ENCODE measurements around the gene PODXL2. TPM values are rescaled to one million over a fixed set of nuclear protein-coding genes. Genes with fewer than 3 reads are reported as not detected.
A peak's percentile ranks its signal among the peaks of the same experiment; 100 is the strongest.
"Not testable (repeated sequence)": the region's sequence is repeated elsewhere in the genome, so short reads cannot be mapped to it uniquely, and the experiment has no call there.

Gene PODXL2
- total RNA-seq, 2 donors from 2014 or later, result 0.69 to 1.4 TPM

GRCh38 chr3:127677541-127678314, 48.7 kb downstream of the PODXL2 start:
- no peak overlapping the region for H3K27ac Mint-ChIP-seq
- H3K9me3 Mint-ChIP-seq, result no peaks in the 10 kb centered on the region
- no peak for ATAC-seq (replicated peaks)

GRCh38 chr3:127678315-127678599, 49.3 kb downstream of the PODXL2 start:
- no peak for ATAC-seq (replicated peaks)
- peaks cover 7% of the 10 kb centered on the region for H3K36me3 Mint-ChIP-seq (ENCODE audit: low read depth)
- no peak overlapping the region for H3K4me3 Mint-ChIP-seq
- H3K4me1 Mint-ChIP-seq, result peaks cover 23% of the 10 kb centered on the region
- H3K27ac Mint-ChIP-seq, result no peak overlapping the region
- no peaks in the 10 kb centered on the region for H3K9me3 Mint-ChIP-seq
- H3K27me3 Mint-ChIP-seq, result no peaks in the 10 kb centered on the region

More at GRCh38 chr3:127677541-127678314, 48.7 kb downstream of the PODXL2 start:
- Mint-ChIP-seq H3K4me3 (no peak overlapping the region), H3K36me3 (ENCODE audit: low read depth) (peaks cover 7% of the 10 kb centered on the region), H3K27me3 (no peaks in the 10 kb centered on the region), H3K4me1 (peaks cover 23% of the 10 kb centered on the region)

GRCh38 chr3:127678611-127679533, 49.9 kb downstream of the PODXL2 start:
- H3K9me3 Mint-ChIP-seq, result no peaks in the 10 kb centered on the region
- H3K36me3 Mint-ChIP-seq (ENCODE audit: low read depth), result peaks cover 7% of the 10 kb centered on the region
- ATAC-seq (replicated peaks), result no peak
- H3K27me3 Mint-ChIP-seq, result no peaks in the 10 kb centered on the region
- H3K4me1 Mint-ChIP-seq, result peaks cover 20% of the 10 kb centered on the region
- H3K4me3 Mint-ChIP-seq, result no peak overlapping the region
- H3K27ac Mint-ChIP-seq, result no peak overlapping the region

GRCh38 chr3:127679534-127680145, 50.7 kb downstream of the PODXL2 start:
- ATAC-seq (replicated peaks), result no peak
- Mint-ChIP-seq H3K27me3 (no peaks in the 10 kb centered on the region), H3K4me1 (peaks cover 12% of the 10 kb centered on the region), H3K9me3 (no peaks in the 10 kb centered on the region), H3K4me3 (no peak overlapping the region), H3K27ac (no peak overlapping the region), H3K36me3 (ENCODE audit: low read depth) (peaks cover 7% of the 10 kb centered on the region)

- Mint-ChIP-seq H3K9me3 (no peaks in the 10 kb centered on the region), H3K4me1 (peaks cover 8% of the 10 kb centered on the region), H3K4me3 (no peak overlapping the region), H3K27me3 (no peaks in the 10 kb centered on the region), H3K36me3 (ENCODE audit: low read depth) (peaks cover 7% of the 10 kb centered on the region), H3K27ac (no peak overlapping the region)
- no peak for ATAC-seq (replicated peaks)
Observed at GRCh38 chr3:127680146-127680661, 51.2 kb downstream of the PODXL2 start.

- Mint-ChIP-seq H3K9me3 (no peaks in the 10 kb centered on the region), H3K4me1 (peaks cover 6% of the 10 kb centered on the region), H3K27ac (peak overlapping the region; percentile 22), H3K36me3 (ENCODE audit: low read depth) (peaks cover 7% of the 10 kb centered on the region), H3K27me3 (no peaks in the 10 kb centered on the region), H3K4me3 (no peak overlapping the region)
- no peak for ATAC-seq (replicated peaks)
Observed at GRCh38 chr3:127680798-127681221, 51.8 kb downstream of the PODXL2 start.

GRCh38 chr3:127682175-127682554, 53.2 kb downstream of the PODXL2 start:
- H3K4me1 Mint-ChIP-seq; H3K9me3 Mint-ChIP-seq; H3K36me3 Mint-ChIP-seq (ENCODE audit: low read depth); H3K27ac Mint-ChIP-seq; H3K4me3 Mint-ChIP-seq; ATAC-seq (replicated peaks); H3K27me3 Mint-ChIP-seq: not testable (repeated sequence)

- Mint-ChIP-seq H3K27ac (no peak overlapping the region), H3K27me3 (no peaks in the 10 kb centered on the region), H3K4me1 (no peaks in the 10 kb centered on the region), H3K4me3 (no peak overlapping the region), H3K9me3 (no peaks in the 10 kb centered on the region), H3K36me3 (ENCODE audit: low read depth) (peaks cover 4% of the 10 kb centered on the region)
- no peak for ATAC-seq (replicated peaks)
Observed at GRCh38 chr3:127682561-127682960, 53.6 kb downstream of the PODXL2 start.

- no peak overlapping the region for H3K27ac Mint-ChIP-seq
- no peak for ATAC-seq (replicated peaks)
- H3K4me3 Mint-ChIP-seq, result no peak overlapping the region
- no peaks in the 10 kb centered on the region for H3K27me3 Mint-ChIP-seq
- H3K4me1 Mint-ChIP-seq, result no peaks in the 10 kb centered on the region
- no peaks in the 10 kb centered on the region for H3K9me3 Mint-ChIP-seq
- no peaks in the 10 kb centered on the region for H3K36me3 Mint-ChIP-seq (ENCODE audit: low read depth)
Observed at GRCh38 chr3:127684871-127685707, 56.1 kb downstream of the PODXL2 start.

GRCh38 chr3:127685708-127686511, 56.9 kb downstream of the PODXL2 start:
- Mint-ChIP-seq H3K9me3 (no peaks in the 10 kb centered on the region), H3K36me3 (ENCODE audit: low read depth) (no peaks in the 10 kb centered on the region), H3K27me3 (no peaks in the 10 kb centered on the region), H3K27ac (no peak overlapping the region), H3K4me3 (no peak overlapping the region), H3K4me1 (no peaks in the 10 kb centered on the region)
- ATAC-seq (replicated peaks), result peak; percentile 53

- Mint-ChIP-seq H3K36me3 (ENCODE audit: low read depth) (no peaks in the 10 kb centered on the region), H3K4me1 (no peaks in the 10 kb centered on the region), H3K27ac (no peak overlapping the region), H3K9me3 (no peaks in the 10 kb centered on the region), H3K27me3 (no peaks in the 10 kb centered on the region), H3K4me3 (no peak overlapping the region)
- ATAC-seq (replicated peaks), result no peak
Observed at GRCh38 chr3:127686512-127686894, 57.5 kb downstream of the PODXL2 start.

- Mint-ChIP-seq H3K36me3 (ENCODE audit: low read depth) (no peaks in the 10 kb centered on the region), H3K4me3 (no peak overlapping the region), H3K27me3 (no peaks in the 10 kb centered on the region), H3K4me1 (no peaks in the 10 kb centered on the region), H3K27ac (no peak overlapping the region), H3K9me3 (no peaks in the 10 kb centered on the region)
- ATAC-seq (replicated peaks), result no peak
Observed at GRCh38 chr3:127687228-127687737, 58.3 kb downstream of the PODXL2 start.

GRCh38 chr3:127688022-127688415, 59.0 kb downstream of the PODXL2 start:
- Mint-ChIP-seq H3K27me3 (no peaks in the 10 kb centered on the region), H3K9me3 (no peaks in the 10 kb centered on the region), H3K4me3 (no peak overlapping the region), H3K27ac (no peak overlapping the region), H3K4me1 (no peaks in the 10 kb centered on the region), H3K36me3 (ENCODE audit: low read depth) (no peaks in the 10 kb centered on the region)
- no peak for ATAC-seq (replicated peaks)
